ENCODE results near the gene SNAP25.

The SNAP25 gene

DNA sequence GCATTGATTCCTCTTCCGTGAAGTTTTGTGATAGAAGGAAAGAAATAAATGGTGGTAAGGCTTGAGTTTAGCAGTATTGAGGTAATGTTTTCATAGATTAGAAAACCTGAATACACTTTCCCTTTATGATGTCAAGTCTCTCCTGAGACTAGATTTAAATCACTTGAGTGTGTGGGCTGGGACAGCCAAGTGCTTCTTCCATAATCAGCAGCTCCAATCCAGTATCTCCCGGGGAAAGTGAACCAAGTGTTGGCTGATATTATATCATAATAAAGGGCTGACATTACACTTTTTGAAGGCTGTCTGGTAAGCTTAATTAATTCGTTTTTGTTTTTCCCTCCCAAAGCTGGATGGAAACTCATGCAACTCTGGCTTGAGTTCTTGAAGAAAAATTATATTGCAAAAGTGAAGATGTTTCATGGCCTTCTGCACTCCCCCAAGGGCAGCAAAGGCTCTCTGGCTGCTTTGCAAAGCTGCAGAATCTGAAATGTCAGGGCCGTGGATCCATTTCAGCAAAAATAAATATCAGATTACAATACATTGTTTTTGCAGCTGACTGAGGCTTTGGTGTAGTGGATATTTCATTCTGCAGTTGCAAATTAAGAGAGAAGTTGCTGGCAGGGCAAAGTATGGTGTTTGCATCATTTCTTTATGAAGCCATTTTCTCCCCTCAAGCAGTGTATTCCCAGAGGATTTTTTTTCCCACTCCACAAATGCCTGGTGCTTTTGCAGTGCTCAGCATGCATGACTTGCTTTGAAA is 114.2 kb downstream of the SNAP25 start:
- no peak for DNase-seq (ENCODE audit: low read depth)

DNA sequence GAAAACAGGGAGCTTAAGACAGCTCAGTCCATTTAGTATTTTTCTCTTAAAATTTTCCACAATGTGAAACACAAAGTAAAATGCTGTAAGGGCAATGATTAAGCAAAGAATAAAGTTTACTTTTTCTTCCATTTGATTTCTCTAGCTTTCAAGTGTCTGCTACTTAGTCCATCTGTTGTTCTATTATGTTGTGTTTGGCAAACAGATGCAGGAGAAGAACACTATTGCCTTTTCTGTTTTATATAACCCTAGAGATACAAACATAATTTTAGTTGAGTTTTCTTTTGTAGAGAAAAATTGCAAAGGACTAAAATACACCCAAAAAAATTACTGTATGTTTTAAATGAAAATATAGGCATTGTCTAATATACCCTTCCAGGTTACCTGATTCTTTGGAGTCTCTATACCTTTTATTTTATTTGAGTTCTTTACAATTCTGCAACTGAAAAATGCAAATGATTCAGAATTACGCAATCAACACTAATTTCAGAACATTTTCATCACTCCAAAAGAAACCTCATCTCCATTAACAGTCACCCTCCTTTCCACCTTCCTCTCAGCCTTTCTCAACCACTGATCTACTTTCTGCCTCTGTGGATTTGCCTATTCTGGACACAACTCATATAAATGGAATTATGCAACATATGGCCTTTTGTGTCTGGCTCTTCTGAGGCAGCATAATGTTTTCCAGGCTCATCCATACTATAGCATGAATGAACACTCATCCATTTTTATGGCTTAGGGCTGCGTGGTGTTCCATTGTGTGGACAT is 118.5 kb downstream of the SNAP25 start:
- DNase-seq (ENCODE audit: low read depth): no peak

DNA sequence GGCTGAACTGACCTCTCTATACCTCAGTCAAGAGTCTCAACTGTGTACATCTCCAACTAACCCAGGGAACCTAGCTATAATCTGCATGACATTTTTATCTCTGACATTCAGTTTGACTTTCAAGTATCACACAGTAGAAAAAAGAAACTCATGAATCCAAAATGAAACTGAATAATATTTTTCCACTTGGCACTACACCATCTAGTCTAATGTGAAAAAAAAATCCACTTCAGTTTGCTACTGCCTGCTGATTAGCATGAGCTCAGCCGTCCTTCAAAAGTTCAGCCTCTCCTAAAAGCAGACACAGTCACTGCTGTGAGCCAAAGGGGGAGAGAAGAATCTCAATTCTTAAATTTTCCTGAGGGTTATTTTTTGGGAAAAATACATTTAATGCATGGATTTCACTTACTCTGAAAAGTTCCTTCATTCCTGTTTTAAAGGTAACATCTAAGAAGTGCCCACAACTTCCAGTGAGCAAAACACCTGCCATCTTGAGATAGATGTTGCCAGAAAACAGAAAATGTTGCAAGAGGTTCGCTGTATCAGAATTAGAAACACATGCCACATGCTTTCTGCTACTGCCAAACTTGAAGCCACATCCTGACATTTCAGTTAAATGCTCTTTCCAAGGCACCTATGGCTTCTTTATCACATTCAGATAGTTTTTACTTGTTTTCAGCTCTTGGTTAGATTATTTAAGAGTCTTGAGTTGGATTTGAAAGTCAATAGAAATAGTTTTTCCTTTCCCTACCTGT is 120.0 kb downstream of the SNAP25 start:
- DNase-seq (ENCODE audit: low read depth): no peak

DNA sequence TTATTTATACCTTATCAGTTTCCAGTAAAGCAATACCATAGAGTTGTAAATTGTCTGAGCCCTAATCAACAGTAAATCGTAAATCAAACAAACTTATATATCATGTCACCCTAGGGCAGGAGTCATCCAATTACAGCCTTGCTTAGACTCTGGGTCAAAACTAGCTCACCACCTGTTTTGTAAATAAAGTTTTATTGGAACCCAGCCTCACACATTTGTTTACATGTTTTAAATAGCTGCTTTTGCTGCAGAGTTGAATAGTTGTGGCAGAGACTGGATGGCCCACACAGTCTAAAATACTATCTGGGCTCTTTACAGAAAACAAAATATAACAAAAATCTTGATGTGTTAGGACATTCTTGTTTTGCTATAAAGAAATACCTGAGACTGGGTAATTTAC is 121.0 kb downstream of the SNAP25 start:
- DNase-seq (ENCODE audit: low read depth): no peak

- no peak for DNase-seq (ENCODE audit: low read depth)
Measured at GRCh38 chr20:10342152-10342551, 123.5 kb downstream of the SNAP25 start.

GRCh38 chr20:10344953-10345352 is 126.3 kb downstream of the SNAP25 start:
- DNase-seq (ENCODE audit: low read depth): no peak

- no peak for DNase-seq (ENCODE audit: low read depth)
Measured at GRCh38 chr20:10347086-10347880, 128.7 kb downstream of the SNAP25 start.

DNA sequence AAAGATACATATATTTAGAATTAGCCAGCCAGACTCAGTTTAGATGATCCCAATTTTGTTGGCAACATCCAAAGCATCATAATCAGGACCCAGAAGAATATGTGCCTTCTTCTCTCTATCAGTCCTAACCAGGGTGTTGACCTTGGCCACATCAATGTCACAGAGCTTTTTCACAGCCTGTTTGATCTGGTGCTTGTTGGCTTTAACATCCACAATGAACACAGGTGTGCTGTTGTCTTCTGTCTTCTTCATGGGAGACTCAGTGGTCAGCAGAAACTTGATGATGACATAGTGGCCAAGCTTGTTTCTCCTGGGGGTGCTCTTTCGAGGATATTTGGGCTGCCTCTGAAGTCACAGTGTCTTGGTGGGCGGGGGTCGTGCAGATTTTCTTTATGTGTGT is 130.5 kb downstream of the SNAP25 start:
- no peak for DNase-seq (ENCODE audit: low read depth)

DNA sequence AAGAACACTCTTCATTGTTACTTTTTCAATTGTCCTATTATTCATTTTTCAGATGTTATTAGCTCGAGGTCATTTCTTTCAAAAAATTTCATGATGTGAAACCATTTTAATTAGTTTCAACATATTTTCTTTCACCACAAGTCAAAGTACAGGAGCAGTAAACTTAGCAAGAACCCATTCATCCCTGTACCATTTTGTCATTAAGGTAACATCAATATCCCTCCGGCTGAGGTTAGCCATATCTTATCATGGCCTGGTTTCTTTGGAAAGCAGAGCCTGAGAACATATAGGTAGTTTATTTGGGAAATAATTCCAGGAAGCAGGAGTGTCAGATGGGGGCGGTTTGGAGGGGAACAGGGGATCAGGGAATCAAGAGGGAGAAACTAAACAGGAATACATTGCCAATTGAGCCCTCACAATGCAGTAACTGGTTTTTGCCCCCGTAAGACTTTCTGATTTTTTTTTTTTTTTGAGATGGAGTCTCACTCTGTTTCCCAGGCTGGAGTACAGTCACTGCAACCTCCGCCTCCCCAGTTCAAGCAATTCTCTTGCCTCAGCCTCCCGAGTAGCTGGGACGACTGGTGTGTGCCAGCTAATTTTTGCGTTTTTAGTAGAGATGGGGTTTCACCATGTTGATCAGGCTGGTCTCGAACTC is 131.7 kb downstream of the SNAP25 start:
- no peak for DNase-seq (ENCODE audit: low read depth)

GRCh38 chr20:10352934-10353824 is 134.5 kb downstream of the SNAP25 start:
- DNase-seq (ENCODE audit: low read depth): no peak

- no peak for DNase-seq (ENCODE audit: low read depth)
Measured at GRCh38 chr20:10356628-10357027, 138.0 kb downstream of the SNAP25 start.

All from stimulated activated CD8-positive, alpha-beta memory T cell treated with anti-CD3 and anti-CD28 coated beads, Interleukin-15, amount 100 ng/mL, for 1 hour (primary cell).